ENCODE results near the gene IGF2. TPM values are rescaled to one million over a fixed set of nuclear protein-coding genes. Genes with fewer than 3 reads are reported as not detected.

Gene IGF2
- total RNA-seq, 1 donor from 2014 or later: 87.7 TPM

- DNase-seq (ENCODE audit: low spot score): no peak
- intact Hi-C loops (cut with DNase I): loop anchor here (5.0 kb wide), 1 partner anchor 37 kb away; no protein-coding TSS in a partner anchor
Observed at GRCh38 chr11:2139621-2140337, 590 bp upstream of the IGF2 start.

GRCh38 chr11:2138431-2139122 is 612 bp downstream of the IGF2 start:
- intact Hi-C loops (cut with DNase I): loop anchor here (5.0 kb wide), 1 partner anchor 36 kb away; no protein-coding TSS in a partner anchor

DNA sequence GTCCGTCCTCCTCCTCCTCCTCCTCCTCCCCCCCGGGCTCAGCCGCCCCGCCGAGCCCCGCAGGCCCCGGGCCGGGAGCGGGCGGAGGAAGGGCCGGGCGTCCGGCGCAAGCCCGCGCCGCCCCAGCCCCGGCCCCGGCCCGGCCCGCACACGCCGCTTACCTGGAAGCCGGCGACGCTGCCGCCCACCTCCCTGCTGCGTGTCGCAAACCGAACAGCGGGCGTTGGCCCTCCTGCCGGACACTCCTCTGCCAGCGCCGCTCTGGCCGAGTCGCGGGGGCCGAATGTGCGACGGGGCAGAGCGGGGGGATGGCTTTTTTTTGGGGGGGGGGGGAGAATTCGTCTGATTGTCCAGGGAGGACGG is 1.1 kb downstream of the IGF2 start:
- intact Hi-C loops (cut with DNase I): loop anchor here (5.0 kb wide), 1 partner anchor 36 kb away; no protein-coding TSS in a partner anchor

More at GRCh38 chr11:2138431-2139122, 612 bp downstream of the IGF2 start:
- DNase-seq (ENCODE audit: low spot score): no peak

GRCh38 chr11:2137202-2138067 is 1.8 kb downstream of the IGF2 start:
- intact Hi-C loops (cut with DNase I): loop anchor here (5.0 kb wide), 1 partner anchor 35 kb away; no protein-coding TSS in a partner anchor
- no peak for DNase-seq (ENCODE audit: low spot score)

More for the DNA sequence above, 1.1 kb downstream of the IGF2 start:
- no peak for DNase-seq (ENCODE audit: low spot score)

- intact Hi-C loops (cut with DNase I): loop anchor here (5.0 kb wide), 1 partner anchor 35 kb away; no protein-coding TSS in a partner anchor
- no peak for DNase-seq (ENCODE audit: low spot score)
Observed at GRCh38 chr11:2136952-2137201, 2.3 kb downstream of the IGF2 start.

GRCh38 chr11:2136209-2136951 is 2.8 kb downstream of the IGF2 start:
- DNase-seq (ENCODE audit: low spot score): no peak
- intact Hi-C loops (cut with DNase I): loop anchor here (5.0 kb wide), 1 partner anchor 34 kb away; no protein-coding TSS in a partner anchor

DNA sequence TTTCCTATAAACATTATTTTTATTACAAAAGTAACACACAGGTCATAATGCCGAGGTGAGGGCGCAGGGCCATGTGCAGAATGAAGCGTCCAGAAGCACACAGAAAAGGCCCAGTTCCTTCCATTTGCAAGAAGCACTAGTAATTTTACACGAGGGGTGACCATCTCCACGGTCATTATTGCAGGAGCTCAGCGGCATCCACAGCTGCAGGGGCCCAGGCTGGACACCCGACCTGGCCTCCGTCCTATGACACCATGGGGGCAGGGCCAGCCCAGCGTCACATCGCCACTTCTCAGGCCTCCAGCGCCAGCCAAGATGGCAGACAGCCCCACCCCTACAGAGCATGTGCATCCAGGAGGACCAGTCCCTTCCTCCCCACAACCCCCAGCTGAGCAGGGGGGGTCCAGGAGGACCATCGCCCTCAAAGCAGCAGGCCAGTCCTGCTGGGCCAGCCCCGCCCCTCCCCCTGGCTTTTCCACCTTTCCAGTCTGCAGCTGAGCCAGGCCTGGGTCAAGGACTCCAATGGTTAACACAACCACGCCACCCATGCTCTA is 3.5 kb downstream of the IGF2 start:
- intact Hi-C loops (cut with DNase I): loop anchor here (5.0 kb wide), 1 partner anchor 33 kb away; no protein-coding TSS in a partner anchor
- DNase-seq (ENCODE audit: low spot score): no peak

DNA sequence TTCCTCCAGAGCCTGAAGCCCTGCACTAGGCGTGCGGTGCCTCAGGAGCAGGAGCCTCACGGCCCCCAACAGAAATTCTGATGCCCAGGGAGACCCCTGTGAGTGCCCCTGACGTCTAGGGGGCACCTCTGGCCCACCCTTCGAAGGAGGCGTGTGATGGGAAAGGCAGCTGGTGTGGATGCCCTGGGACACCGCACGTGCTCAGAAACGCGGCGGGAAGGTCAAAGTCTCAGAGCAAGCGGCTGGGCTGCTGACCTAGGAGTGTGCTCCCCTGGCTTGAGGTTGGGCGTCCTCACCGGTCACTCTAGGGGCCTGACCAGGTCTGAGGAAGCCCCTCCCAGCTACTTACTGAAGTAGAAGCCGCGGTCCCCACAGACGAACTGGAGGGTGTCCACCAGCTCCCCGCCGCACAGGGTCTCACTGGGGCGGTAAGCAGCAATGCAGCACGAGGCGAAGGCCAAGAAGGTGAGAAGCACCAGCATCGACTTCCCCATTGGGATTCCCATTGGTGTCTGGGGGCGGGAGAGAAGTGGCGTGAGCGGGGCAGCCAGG is 4.1 kb downstream of the IGF2 start:
- DNase-seq (ENCODE audit: low spot score): no peak
- intact Hi-C loops (cut with DNase I): loop anchor here (5.0 kb wide), 1 partner anchor 33 kb away; no protein-coding TSS in a partner anchor

GRCh38 chr11:2134022-2135010 is 4.9 kb downstream of the IGF2 start:
- intact Hi-C loops (cut with DNase I): loop anchor here (5.0 kb wide), 1 partner anchor 32 kb away; no protein-coding TSS in a partner anchor
- no peak for DNase-seq (ENCODE audit: low spot score)

- intact Hi-C loops (cut with DNase I): no loop called here
- DNase-seq (ENCODE audit: low spot score): no peak
Observed at GRCh38 chr11:2133241-2134021, 5.8 kb downstream of the IGF2 start.

DNA sequence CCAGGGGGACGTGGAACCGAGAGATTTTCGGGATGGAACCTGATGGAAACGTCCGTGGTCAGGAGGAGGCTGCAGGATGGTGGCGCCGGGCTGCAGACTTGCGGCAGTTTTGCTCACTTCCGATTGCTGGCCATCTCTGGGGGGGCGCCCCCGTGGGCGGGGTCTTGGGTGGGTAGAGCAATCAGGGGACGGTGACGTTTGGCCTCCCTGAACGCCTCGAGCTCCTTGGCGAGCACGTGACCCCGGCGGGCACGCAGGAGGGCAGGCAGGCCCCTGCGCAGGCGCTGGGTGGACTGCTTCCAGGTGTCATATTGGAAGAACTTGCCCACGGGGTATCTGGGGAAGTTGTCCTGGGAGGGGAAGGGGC is 6.3 kb downstream of the IGF2 start:
- no peak for DNase-seq (ENCODE audit: low spot score)
- intact Hi-C loops (cut with DNase I): no loop called here

DNA sequence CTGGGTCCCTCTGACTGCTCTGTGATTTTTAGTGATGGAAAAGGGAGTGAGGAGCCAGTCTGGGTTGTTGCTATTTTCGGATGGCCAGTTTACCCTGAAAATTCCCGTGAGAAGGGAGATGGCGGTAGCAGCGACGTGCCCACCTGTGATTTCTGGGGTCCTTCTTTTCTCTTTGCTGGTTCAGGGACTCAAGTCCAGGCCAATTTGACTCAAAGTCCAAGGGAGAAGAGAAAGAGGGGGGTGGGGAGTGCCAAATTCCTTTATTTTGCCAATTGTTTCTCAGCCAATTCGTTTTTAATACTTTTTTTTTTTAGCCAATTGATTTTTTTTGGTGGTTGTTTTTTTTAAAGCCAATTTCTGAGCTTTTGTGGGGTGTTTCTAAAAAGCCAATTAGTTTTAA is 6.9 kb downstream of the IGF2 start:
- intact Hi-C loops (cut with DNase I): no loop called here
- no peak for DNase-seq (ENCODE audit: low spot score)

GRCh38 chr11:2131371-2132236 is 7.6 kb downstream of the IGF2 start:
- intact Hi-C loops (cut with DNase I): no loop called here
- DNase-seq (ENCODE audit: low spot score): no peak

GRCh38 chr11:2130881-2131352 is 8.3 kb downstream of the IGF2 start:
- no peak for DNase-seq (ENCODE audit: low spot score)
- intact Hi-C loops (cut with DNase I): no loop called here

GRCh38 chr11:2129699-2130366 is 9.4 kb downstream of the IGF2 start:
- DNase-seq (ENCODE audit: low spot score): no peak
- intact Hi-C loops (cut with DNase I): no loop called here

Measured in cardiac septum (tissue), 1 donor.